LNCAP (cell line): ENCODE data around the gene OR6X1.

ENCODE experiments used
- CTCF ChIP-seq: fragments of 450-650 bp; IDR thresholded peaks from 2 replicates; pipeline ENCODE4 v1.5.1; 2017; ENCODE audit warnings: mild to moderate bottlenecking

Gene OR6X1

GRCh38 chr11:123771664-123772063 lies 17.3 kb upstream of the OR6X1 start:
- TF ChIP-seq CTCF: no peak

GRCh38 chr11:123770712-123771111 lies 16.4 kb upstream of the OR6X1 start:
- no peak for TF ChIP-seq CTCF

GRCh38 chr11:123765601-123766000 lies 11.3 kb upstream of the OR6X1 start:
- TF ChIP-seq CTCF: no peak

GRCh38 chr11:123762422-123762821 lies 8.1 kb upstream of the OR6X1 start:
- TF ChIP-seq CTCF: no peak

- TF ChIP-seq CTCF: no peak
Measured at GRCh38 chr11:123760894-123761293, 6.6 kb upstream of the OR6X1 start.

- no peak for TF ChIP-seq CTCF
Measured at GRCh38 chr11:123757976-123758375, 3.7 kb upstream of the OR6X1 start.

- no peak for TF ChIP-seq CTCF
Measured at GRCh38 chr11:123755813-123756212, 1.5 kb upstream of the OR6X1 start.

GRCh38 chr11:123755344-123755743 lies 1.0 kb upstream of the OR6X1 start:
- TF ChIP-seq CTCF: no peak
